ENCODE measurements around the gene LBX2. TPM values are rescaled to one million over a fixed set of nuclear protein-coding genes. Genes with fewer than 3 reads are reported as not detected.
"Not testable (repeated sequence)": the region's sequence is repeated elsewhere in the genome, so short reads cannot be mapped to it uniquely, and the experiment has no call there.

Gene LBX2
- total and polyA plus RNA-seq, 2 of the 4 experiments (the other 2 are of a cell fraction) = 0.18 to 0.62 TPM

- ATAC-seq (ENCODE audit: low read depth) = no peak
- no peak overlapping the region for H2AK5ac ChIP-seq (ENCODE audit: low read depth, low read length)
- TF ChIP-seq POLR2A (IDR thresholded peaks at IDR 0.05; ENCODE audit: low read depth, low read length) = no peak
- peaks cover 4% of the 10 kb centered on the region; the same call in 1 of the 2 replicates for H3K4me1 ChIP-seq (ENCODE audit: control insufficient read depth, insufficient read depth, low read length)
- H2AK9ac ChIP-seq (replicated peaks; ENCODE audit: low read depth, low read length, poor library complexity) = peak overlapping the region; percentile 4
- ChIA-PET POLR2A (ENCODE audit: unreplicated experiment) (no interaction called here), CTCF (no interaction called here)
- H4K91ac ChIP-seq (ENCODE audit: insufficient read depth, low read depth, low read length) = 0 out of 2 replicates have a peak overlapping the region, but pooled peaks have one; percentile 87
- H2BK5ac ChIP-seq (ENCODE audit: low read depth, low read length, poor library complexity, severe bottlenecking) = peak overlapping the region; percentile 34
- no peak overlapping the region for H2BK20ac ChIP-seq (ENCODE audit: low read depth, low read length)
- 50% methylated on average over 4 of the region's 16 CpGs; no CpG with 5 or more reads in 1 of the 2 experiments for WGBS, 2 experiments (ENCODE audit: extremely low coverage in 2 of 2, insufficient read length in 1 of 2)
- peak overlapping the region; percentile 96; the same call in 1 of the 2 replicates for H3K14ac ChIP-seq (replicated peaks; ENCODE audit: low read depth, low read length)
- no peak overlapping the region for H2AFZ ChIP-seq (replicated peaks; ENCODE audit: low read length, poor library complexity)
- H3K9me3 ChIP-seq (ENCODE audit: control insufficient read depth, insufficient read depth, low read length) = no peaks in the 10 kb centered on the region
- peak overlapping the region; percentile 16; the same call in 1 of the 2 replicates for H3K18ac ChIP-seq (ENCODE audit: low read depth, low read length)
- H3K23ac ChIP-seq (ENCODE audit: low read depth, low read length) = peak overlapping the region; percentile 65; the same call in 1 of the 2 replicates
- peaks cover 15% of the 10 kb centered on the region for H3K36me3 ChIP-seq (ENCODE audit: control insufficient read depth, insufficient read depth, low read length)
- peak overlapping the region; percentile 77 for H3K4me3 ChIP-seq (ENCODE audit: insufficient read depth, low read depth, low read length)
- peak overlapping the region; percentile 89 for H3K4me2 ChIP-seq (ENCODE audit: low read depth, low read length)
- peak overlapping the region; percentile 84 for H3K56ac ChIP-seq (ENCODE audit: extremely low read depth, insufficient read depth, low read length)
- H3K4ac ChIP-seq (ENCODE audit: low read depth, low read length) = peak overlapping the region; percentile 95
- no peak overlapping the region for H2BK15ac ChIP-seq (ENCODE audit: low read depth, low read length)
- peaks cover 3 to 26% of the 10 kb centered on the region in 2 experiments; a peak in 2 of 4 replicates for H3K79me1 ChIP-seq (ENCODE audit: low read depth in 1 of 2, low read length in 2 of 2)
- in situ Hi-C loops (cut with MboI; ENCODE audit: low sequenced_read_pairs) = no loop called here
- H3K27ac ChIP-seq (ENCODE audit: insufficient read depth, low read length) = peak overlapping the region; percentile 91
- no peaks in the 10 kb centered on the region for H3K27me3 ChIP-seq (ENCODE audit: control insufficient read depth, insufficient read depth, low read length)
- H4K20me1 ChIP-seq (ENCODE audit: insufficient read depth, low read length) = no peaks in the 10 kb centered on the region
- BruUV-seq (replicated peaks) = no TSS peak
- H3K9ac ChIP-seq (ENCODE audit: low read depth, low read length) = peak overlapping the region; percentile 93
- DNase-seq = no peak
- peak overlapping the region; percentile 97 to 98 for H4K8ac ChIP-seq (ENCODE audit: low read depth in 2 of 2, low read length in 2 of 2)
- H2BK120ac ChIP-seq (ENCODE audit: low read depth, low read length) = no peak overlapping the region
- dilution Hi-C loops (cut with HindIII; ENCODE audit: low sequenced_read_pairs, unreplicated experiment) = no loop called here
- peak overlapping the region; percentile 95 for H4K5ac ChIP-seq (ENCODE audit: low read depth, low read length)
- H3K9me1 ChIP-seq (ENCODE audit: insufficient read depth, low read length) = no peaks in the 10 kb centered on the region
- intact Hi-C loops (cut with micrococcal nuclease) = no loop called here
Observed at GRCh38 chr2:74471332-74472065, 27.9 kb downstream of the LBX2 start.

GRCh38 chr2:74470742-74471141, 28.7 kb downstream of the LBX2 start:
- H3K9me3 ChIP-seq (ENCODE audit: control insufficient read depth, insufficient read depth, low read length); in situ Hi-C loops (cut with MboI; ENCODE audit: low sequenced_read_pairs); H2BK20ac ChIP-seq (ENCODE audit: low read depth, low read length); CTCF ChIA-PET; H2BK120ac ChIP-seq (ENCODE audit: low read depth, low read length); dilution Hi-C loops (cut with HindIII; ENCODE audit: low sequenced_read_pairs, unreplicated experiment); H4K20me1 ChIP-seq (ENCODE audit: insufficient read depth, low read length); H3K4me1 ChIP-seq (ENCODE audit: control insufficient read depth, insufficient read depth, low read length); H2BK15ac ChIP-seq (ENCODE audit: low read depth, low read length); ATAC-seq (ENCODE audit: low read depth); DNase-seq; H3K4me2 ChIP-seq (ENCODE audit: low read depth, low read length); H3K18ac ChIP-seq (ENCODE audit: low read depth, low read length); H3K4ac ChIP-seq (ENCODE audit: low read depth, low read length); H3K56ac ChIP-seq (ENCODE audit: extremely low read depth, insufficient read depth, low read length); H4K91ac ChIP-seq (ENCODE audit: insufficient read depth, low read depth, low read length); H3K27me3 ChIP-seq (ENCODE audit: control insufficient read depth, insufficient read depth, low read length); H3K27ac ChIP-seq (ENCODE audit: insufficient read depth, low read length); H2AK9ac ChIP-seq (replicated peaks; ENCODE audit: low read depth, low read length, poor library complexity); H3K23ac ChIP-seq (ENCODE audit: low read depth, low read length); H2AFZ ChIP-seq (replicated peaks; ENCODE audit: low read length, poor library complexity); H3K9me1 ChIP-seq (ENCODE audit: insufficient read depth, low read length); H4K5ac ChIP-seq (ENCODE audit: low read depth, low read length); H2AK5ac ChIP-seq (ENCODE audit: low read depth, low read length); H3K4me3 ChIP-seq (ENCODE audit: insufficient read depth, low read depth, low read length); H4K8ac ChIP-seq (ENCODE audit: low read depth in 2 of 2, low read length in 2 of 2); intact Hi-C loops (cut with micrococcal nuclease); POLR2A ChIA-PET (ENCODE audit: unreplicated experiment); H3K14ac ChIP-seq (replicated peaks; ENCODE audit: low read depth, low read length); H2BK5ac ChIP-seq (ENCODE audit: low read depth, low read length, poor library complexity, severe bottlenecking); BruUV-seq (replicated peaks); H3K9ac ChIP-seq (ENCODE audit: low read depth, low read length): not testable (repeated sequence)
- WGBS, 2 experiments (ENCODE audit: extremely low coverage in 2 of 2, insufficient read length in 1 of 2) = 92% methylated on average over 4 of the region's 12 CpGs; no CpG with 5 or more reads in 1 of the 2 experiments
- Histone ChIP-seq H3K79me1 (ENCODE audit: low read depth in 1 of 2, low read length in 2 of 2) (peaks cover 6 to 32% of the 10 kb centered on the region in 2 experiments; a peak in 3 of 4 replicates), H3K36me3 (ENCODE audit: control insufficient read depth, insufficient read depth, low read length) (peaks cover 15% of the 10 kb centered on the region)
